ENCODE measurements around the gene VSIR.

- TF ChIP-seq CTCF (IDR thresholded peaks at IDR 0.05), result no peak
- TF ChIP-seq NFIC (IDR thresholded peaks at IDR 0.05; ENCODE audit: borderline replicate concordance), result no peak
- no peak for TF ChIP-seq YY1 (IDR thresholded peaks at IDR 0.05; ENCODE audit: low read depth)
- no peak for TF ChIP-seq SIN3A (IDR thresholded peaks at IDR 0.05; ENCODE audit: borderline replicate concordance, low read depth, low read length)
- no peak for TF ChIP-seq MAX (IDR thresholded peaks at IDR 0.05; ENCODE audit: low read depth)
- TF ChIP-seq SMC3 (IDR thresholded peaks at IDR 0.05; ENCODE audit: low read depth, low read length), result no peak
- no peak for TF ChIP-seq POLR2AphosphoS5 (IDR thresholded peaks at IDR 0.05; ENCODE audit: low read depth, low read length)
- TF ChIP-seq USF2 (IDR thresholded peaks at IDR 0.05; ENCODE audit: borderline replicate concordance, low read depth, low read length), result no peak
- no peak for TF ChIP-seq REST (IDR thresholded peaks at IDR 0.05; ENCODE audit: low read depth, low read length)
- TF ChIP-seq GABPA (IDR thresholded peaks at IDR 0.05; ENCODE audit: low read depth), result no peak
- no peak for TF ChIP-seq CHD2 (IDR thresholded peaks at IDR 0.05; ENCODE audit: low read length, partially characterized antibody)
- TF ChIP-seq PBX3 (IDR thresholded peaks at IDR 0.05), result no peak
These were observed 39.7 kb upstream of the VSIR start for GRCh38 chr10:71812913-71813590.
